HG02884 (cell line): ENCODE results near the gene RC3H1.
A peak's percentile ranks its signal among the peaks of the same experiment; 100 is the strongest.
"Not testable (repeated sequence)": the region's sequence is repeated elsewhere in the genome, so short reads cannot be mapped to it uniquely, and the experiment has no call there.

ENCODE experiments used
- ATAC-seq: cut with Tn5 transposase; IDR thresholded peaks from one replicate; pipeline ENCODE4 v1.9.1; 2021; ENCODE audit warnings: mild to moderate bottlenecking, moderate library complexity; ENCODE audit not compliant: unreplicated experiment

Gene RC3H1

DNA sequence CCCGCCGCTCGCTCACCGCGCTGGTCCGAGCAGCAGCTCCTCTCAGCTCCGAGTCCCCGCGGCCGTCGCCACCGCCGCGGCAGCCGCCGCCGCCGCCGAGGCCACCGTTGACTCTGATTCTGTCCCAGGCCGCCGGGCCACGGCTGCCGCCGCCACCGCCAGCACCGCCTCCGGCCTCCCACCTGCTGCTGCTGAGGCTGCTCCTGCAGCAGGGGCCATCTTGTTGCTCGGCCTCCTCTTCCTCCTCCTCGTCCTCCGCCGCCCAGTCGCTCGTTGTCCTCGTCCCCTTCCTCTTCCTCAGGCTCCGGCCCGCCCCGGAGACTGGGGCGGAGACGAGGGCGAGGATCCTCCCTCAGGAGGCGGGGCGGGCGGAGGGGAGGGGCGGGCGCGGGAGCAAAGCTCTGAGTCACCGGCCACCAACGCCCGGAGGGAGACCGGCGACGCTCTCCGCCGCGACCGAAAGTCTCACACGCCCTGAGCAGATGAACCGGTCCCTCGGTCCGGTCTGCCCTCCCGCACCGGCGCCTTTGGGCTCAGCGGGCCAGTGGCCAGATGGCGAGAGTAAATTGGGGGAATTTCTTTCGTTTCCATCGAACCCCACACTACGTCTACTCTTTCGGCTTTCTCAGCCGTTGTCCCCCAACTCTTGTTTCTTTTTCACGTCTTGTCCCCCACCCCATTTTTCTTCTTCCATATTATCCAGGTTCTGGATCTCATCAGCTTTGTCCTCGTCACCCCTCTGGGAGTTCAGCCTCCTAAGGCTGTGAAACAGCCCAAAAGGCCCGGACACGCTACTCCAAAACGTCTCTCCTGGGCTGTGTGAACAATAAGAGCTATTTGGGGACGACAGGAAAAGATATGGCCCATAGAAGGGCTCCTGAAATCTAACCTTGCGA lies at the start of gene RC3H1:
Gene RC3H1, minus strand, starts transcription at position 278 of the 896 bp plus-strand sequence. CDS start 29,372 bp downstream, outside the sequence.
- peak; percentile 76 for ATAC-seq

- no peak for ATAC-seq
Measured at GRCh38 chr1:174070614-174071013, 48.5 kb upstream of the RC3H1 start.

- no peak for ATAC-seq
Measured at GRCh38 chr1:174068000-174068399, 45.8 kb upstream of the RC3H1 start.

GRCh38 chr1:174060090-174060489 lies 37.9 kb upstream of the RC3H1 start:
- no peak for ATAC-seq

GRCh38 chr1:174058624-174059023 lies 36.5 kb upstream of the RC3H1 start:
- no peak for ATAC-seq

DNA sequence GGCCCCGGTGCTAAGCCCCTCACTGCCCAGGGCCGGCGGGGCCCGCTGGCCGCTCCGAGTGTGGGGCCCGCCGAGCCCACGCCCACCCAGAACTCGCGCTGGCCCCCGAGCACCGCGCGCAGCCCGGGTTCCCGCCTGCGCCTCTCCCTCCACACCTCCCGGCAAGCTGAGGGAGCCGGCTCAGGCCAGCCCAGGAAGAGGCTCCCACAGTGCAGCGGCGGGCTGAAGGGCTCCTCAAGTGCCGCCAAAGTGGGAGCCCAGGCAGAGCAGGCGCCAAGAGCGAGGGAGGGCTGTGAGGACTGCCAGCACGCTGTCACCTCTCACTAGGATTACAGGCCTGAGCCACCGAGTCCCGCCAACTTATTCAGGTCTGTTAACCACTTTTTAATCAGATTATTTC lies 34.5 kb upstream of the RC3H1 start:
- not testable (repeated sequence) for ATAC-seq

GRCh38 chr1:174055797-174056196 lies 33.6 kb upstream of the RC3H1 start:
- ATAC-seq: not testable (repeated sequence)

- ATAC-seq: no peak
Measured at GRCh38 chr1:174053826-174054225, 31.7 kb upstream of the RC3H1 start.

DNA sequence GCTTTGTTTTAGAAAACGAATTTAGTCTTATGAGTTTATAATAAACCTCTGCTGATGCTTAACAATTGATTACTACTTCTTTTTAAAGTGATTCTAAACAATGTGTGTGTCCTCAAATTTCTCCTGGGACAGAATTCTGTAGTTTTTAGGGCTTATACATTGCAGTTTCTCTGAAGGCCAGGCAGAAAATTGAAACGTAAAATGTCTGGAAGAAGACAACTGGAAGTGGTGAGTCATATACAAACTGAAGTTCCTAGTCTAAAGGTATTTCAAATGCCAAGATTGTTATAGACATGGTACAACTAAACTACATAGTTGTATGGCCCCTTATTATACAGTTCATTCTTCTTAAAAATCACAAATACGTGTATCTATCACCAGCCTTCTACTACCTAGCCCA lies 30.5 kb upstream of the RC3H1 start:
- ATAC-seq: no peak

DNA sequence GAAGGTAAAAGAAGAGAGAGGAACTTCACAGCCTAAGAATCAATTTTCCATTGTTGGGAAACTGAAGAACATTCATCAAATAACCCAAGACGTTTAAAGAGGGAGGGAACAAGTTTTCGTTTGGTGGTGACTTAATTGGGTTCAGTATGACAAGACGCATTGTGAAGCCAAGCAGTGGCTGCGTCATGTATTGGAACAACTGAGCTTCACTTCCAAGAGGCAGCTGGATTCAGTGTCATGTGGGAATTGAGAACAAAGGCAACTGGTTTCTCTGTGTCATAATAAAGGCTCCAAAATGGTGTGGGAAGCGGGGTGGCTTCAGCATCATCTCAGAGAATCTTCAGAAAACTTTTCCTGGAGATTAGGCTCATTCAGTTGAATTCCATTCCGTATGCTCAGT lies 29.8 kb upstream of the RC3H1 start:
- ATAC-seq: no peak

- ATAC-seq: no peak
Measured at GRCh38 chr1:174049514-174049913, 27.4 kb upstream of the RC3H1 start.

- no peak for ATAC-seq
Measured at GRCh38 chr1:174044418-174045222, 22.5 kb upstream of the RC3H1 start.

- not testable (repeated sequence) for ATAC-seq
Measured at GRCh38 chr1:174042509-174042908, 20.4 kb upstream of the RC3H1 start.

DNA sequence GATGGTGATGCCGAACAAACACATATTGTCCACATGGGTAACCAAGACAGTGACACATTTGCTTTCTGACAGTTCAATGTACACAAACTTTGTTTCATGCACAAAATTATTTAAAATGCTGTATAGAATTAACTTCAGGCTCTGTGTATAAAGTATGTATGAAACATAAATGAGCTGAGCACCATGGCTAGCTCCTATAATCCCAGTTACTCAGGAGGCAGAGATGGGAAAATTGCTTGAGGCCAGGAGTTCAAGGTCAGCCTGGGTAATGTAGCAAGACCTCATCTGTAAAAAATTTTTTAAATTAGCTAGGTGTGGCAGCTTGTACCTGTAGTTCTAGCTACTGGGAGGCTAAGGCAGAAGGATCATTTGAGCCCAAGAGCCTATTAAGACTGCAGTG lies 19.2 kb upstream of the RC3H1 start:
- ATAC-seq: no peak

GRCh38 chr1:174040387-174040786 lies 18.2 kb upstream of the RC3H1 start:
- ATAC-seq: no peak

GRCh38 chr1:174039027-174039426 lies 16.9 kb upstream of the RC3H1 start:
- no peak for ATAC-seq

DNA sequence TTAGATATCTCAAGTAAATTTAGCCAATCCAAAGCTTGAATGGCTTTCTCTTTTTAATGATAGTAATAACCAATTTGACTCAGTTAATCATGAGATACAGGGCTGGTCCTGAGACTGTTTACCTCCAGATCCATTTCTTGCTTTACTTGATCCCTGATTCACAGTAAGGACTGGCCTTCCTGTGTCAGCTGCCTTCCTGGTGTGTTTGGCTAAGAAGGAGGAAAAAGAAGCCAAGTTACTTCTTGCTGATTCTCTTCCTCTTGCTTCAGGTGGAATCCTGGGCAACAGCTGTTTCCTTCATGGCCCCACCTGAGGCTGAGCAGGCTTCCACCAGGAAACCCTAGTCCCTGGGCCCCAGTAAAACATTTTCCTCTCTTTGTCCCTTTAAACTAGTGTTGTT lies 14.6 kb upstream of the RC3H1 start:
- ATAC-seq: no peak

DNA sequence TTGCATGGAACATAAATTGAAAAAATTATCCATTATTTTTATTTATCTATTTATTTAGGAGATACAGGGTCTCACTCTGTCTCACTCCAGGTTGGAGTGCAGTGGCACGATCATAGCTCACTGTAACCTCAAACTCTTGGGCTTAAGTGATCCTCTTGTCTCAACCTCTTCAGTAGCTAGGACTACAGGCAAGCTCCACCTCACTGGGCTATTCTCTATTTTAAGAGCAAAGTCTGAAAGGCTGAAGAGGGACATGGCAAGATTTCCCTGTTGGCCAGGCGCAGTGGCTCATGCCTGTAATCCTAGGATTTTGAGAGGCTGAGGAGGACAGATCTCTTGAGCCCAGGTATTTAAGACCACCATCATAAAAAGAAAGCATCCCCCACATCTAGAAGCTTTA lies 14.0 kb upstream of the RC3H1 start:
- ATAC-seq: no peak

DNA sequence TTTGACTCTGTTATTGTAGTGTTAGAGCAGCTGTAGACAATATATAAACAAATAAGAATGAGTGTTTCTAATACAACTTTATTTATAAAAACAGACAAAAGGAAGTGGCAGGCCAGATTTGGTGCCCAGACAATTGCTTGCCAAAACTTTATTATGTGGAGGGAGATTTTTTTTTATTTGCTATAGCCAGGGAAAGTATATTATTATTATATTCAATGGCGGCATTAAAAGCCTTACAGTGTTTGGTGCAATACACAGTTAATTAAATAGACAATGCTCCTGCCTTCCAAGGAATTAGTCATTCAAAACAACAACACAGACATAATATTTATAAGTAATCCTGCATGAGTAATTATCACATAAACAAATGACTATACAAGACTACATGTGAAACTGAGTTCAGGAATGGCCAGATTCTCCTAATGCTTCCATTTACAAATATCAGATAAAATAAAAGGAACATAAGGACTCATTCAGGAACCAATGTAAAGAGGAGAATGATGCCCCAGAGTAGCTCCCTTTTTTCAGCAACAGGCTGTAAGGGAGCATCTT lies 10.6 kb upstream of the RC3H1 start:
- no peak for ATAC-seq

DNA sequence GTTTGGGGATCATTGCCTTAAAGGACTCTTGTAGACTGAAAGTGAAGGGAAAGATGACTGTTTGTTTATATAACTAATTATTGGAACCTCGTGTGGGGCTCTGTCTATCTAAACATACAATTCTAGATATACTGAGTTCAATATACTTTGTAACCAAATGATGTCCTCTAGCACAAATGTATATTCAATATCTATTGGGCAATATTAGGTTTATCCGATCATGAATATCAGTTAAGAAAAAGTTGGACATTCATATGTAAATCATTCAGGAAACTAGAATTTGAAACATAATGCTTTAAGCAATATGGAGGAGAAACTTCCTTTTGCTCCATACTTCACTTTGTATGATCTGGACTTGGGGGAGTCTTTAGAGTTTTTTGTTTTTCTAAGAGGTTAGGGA lies 8.9 kb upstream of the RC3H1 start:
- no peak for ATAC-seq

GRCh38 chr1:174028495-174028894 lies 6.3 kb upstream of the RC3H1 start:
- no peak for ATAC-seq

DNA sequence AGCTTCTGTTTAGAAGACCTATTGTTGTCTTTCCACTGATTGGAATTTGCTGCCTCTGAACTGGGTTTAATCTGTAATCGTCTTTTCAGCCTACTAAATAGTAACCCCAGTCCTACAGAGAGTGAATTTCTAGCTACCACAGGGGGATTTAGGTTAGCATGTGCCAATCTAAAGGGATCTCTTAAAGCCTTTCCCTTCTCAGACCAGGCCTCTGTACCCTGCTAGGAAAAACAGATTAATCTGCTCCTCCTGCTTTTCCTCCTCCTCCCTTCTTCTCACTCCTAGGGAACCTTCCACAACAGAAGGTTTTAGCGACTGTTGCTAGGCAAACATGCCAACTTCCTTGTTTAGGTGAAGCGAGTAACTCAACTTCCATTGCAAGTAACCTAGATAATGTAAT lies 1.3 kb upstream of the RC3H1 start:
- no peak for ATAC-seq
